GM21576 (cell line): Measurements from ENCODE around the gene UBXN7.
"Not testable (repeated sequence)": the region's sequence is repeated elsewhere in the genome, so short reads cannot be mapped to it uniquely, and the experiment has no call there.

ENCODE experiments used
- ATAC-seq: cut with Tn5 transposase; IDR thresholded peaks from one replicate; pipeline ENCODE4 v1.9.1; 2021; ENCODE audit warnings: mild to moderate bottlenecking, moderate library complexity; ENCODE audit not compliant: unreplicated experiment

The UBXN7 gene

GRCh38 chr3:196419386-196419785, 12.8 kb downstream of the UBXN7 start:
- no peak for ATAC-seq

DNA sequence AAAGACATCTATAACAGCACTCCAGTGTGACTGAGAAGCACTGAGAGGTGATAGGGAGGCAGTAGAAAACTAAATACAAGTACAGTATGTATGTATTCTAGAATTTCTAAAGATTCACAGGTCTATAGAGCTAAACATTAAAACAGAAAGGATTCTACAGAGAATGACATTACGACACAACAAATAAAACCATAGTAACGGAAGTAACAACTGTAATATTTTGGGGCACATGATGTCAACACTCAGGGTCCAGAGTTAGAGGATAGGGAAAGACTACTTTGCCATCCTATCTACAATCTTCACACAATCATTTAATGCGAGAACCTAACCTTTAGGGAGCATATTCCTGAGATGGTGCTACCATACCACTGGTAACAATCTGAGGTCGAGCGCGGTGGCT, 13.6 kb downstream of the UBXN7 start:
- no peak for ATAC-seq

DNA sequence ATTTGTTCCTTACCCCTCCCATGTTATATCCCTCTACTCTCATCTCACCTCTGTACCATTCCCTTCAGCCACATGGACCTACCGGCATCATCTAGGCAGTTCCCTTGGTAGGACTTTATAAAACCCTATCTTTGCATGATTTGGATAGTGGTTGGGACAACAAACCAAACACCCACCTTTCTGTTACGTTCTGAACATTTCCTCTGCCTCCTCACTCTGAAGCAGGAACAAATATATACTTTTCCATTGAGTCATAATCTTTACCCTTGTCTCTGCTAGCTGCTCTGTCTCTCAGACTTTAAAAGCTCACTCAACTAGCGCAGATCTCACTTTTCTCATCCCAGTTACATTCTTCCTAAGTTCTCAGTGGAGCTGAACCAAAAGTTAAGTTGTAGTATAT, 17.8 kb downstream of the UBXN7 start:
- ATAC-seq: no peak

DNA sequence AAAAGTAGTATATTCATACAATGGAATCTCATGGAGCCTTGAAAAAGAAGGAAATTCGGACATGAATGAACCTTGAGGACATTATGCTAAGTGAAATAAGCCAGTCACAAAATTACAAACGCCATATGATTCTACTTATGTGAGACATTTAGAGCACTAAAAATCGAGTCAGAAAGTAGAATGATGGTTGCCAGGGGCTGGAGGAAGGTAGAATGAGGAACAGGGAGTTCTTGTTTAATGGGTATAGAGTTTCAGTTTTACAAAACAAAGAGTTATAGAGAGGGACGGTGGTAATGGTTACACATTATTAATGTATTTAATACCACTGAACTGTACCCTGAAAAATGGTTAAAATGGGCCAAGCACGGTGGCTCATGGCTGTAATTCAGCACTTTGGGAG, 19.5 kb downstream of the UBXN7 start:
- peak; percentile 76 for ATAC-seq

- ATAC-seq: no peak
Observed at GRCh38 chr3:196409409-196409808, 22.8 kb downstream of the UBXN7 start.

DNA sequence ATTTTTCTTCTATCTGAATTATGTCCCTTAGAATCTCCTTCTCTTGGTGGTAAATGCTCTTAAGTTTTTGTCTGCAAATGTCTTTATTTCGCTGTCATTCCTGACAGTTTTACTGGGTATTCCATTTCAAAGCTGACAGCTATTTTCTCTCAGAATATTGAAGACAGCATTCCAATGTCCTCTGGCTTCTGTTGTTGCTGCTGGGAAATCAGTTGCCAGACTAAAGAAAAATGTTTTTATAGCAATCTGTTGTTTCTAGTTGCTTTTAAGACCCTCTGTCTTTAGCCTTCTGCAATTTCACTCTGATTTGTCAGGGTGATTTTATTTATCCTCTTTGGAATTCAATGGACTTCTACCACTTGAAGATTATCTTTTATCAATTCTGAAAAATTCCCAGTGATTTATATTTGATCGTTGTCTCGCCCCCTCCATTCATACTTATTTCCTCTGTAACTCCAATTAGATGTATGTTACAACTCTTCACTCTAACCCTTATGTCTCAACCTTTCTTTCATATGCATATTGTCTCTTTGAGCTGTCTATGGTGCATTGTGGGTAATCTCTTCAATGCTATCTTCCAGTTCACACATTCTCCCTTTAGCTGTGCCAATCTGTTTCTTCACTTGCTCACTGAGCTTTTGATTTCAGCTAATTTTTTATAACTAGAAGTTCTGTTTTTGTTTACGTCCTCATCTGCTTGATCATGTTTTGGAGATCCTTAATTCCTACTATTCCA, 23.5 kb downstream of the UBXN7 start:
- ATAC-seq: no peak

- no peak for ATAC-seq
Observed at GRCh38 chr3:196406811-196407470, 25.3 kb downstream of the UBXN7 start.

DNA sequence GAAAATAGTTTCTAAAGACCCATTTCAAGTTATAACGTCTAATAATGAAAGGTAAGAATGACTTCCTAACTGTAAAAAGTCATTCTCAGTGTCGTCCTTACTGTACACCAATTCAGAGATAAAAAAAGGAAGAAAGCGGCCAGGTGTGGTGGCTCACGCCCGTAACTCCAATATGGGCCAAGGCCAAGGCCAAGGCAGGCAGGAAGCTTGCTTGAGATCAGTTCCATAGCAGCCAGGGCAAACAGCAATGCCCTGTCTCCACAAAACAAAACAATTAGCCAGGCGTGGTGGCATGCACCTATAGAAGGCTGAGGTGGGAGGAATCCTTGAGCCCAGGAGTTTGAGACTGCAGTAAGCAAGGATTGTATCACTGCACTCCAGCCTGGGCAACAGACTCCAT, 31.9 kb downstream of the UBXN7 start:
- no peak for ATAC-seq

DNA sequence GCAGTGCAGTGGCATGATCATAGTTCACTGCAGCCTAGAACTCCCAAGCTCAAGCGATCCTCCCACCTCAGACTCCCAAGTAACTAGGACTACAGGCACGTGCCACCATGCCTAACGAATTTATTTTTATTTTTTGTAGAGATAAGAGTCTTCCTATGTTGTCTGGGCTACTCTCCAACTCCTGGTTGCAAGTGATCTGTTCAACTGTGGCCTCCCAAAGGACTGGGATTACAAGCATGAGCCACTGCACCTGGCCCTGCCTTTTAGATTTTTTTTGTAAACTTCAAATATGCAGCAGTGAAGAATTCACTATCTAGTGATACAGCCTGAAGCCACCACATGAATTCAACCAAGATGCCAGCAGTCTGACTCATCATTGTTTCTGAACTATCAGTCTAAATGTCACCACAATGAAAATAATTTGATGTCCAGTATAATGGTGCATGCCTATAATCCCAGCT, 32.7 kb downstream of the UBXN7 start:
- no peak for ATAC-seq

- no peak for ATAC-seq
Observed at GRCh38 chr3:196398782-196399181, 33.4 kb downstream of the UBXN7 start.

- no peak for ATAC-seq
Observed at GRCh38 chr3:196397941-196398340, 34.3 kb downstream of the UBXN7 start.

- no peak for ATAC-seq
Observed at GRCh38 chr3:196390116-196390515, 42.1 kb downstream of the UBXN7 start.

DNA sequence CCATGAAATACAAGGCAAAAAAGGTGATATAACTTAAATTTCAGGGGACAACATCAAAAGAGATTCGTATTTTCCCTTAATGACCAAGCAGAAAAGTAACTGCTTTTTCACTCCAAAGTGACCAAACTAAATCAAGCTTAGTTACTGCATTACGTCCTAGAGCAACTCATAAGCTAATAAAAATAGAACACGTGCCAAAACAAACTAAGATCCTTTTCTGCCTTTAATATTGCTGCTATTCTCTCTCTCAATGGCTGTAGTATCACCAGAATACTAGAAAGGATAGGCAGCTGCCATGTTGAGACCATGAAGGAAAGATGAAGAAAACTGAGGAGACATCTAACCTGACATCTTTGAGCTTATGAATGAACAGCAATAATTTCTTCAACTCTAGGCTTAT, 43.3 kb downstream of the UBXN7 start:
- ATAC-seq: no peak

DNA sequence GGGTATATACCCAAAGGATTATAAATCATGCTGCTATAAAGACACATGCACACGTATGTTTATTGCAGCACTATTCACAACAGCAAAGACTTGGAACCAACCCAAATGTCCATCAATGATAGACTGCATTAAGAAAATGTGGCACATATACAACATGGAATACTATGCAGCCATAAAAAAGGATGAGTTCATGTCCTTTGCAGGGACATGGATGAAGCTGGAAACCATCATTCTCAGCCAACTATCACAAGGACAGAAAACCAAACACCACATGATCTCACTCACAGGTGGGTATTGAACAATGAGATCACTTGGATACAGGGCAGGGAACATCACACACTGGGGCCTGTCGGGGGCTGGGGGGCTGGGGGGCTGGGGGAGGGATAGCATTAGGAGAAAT, 44.3 kb downstream of the UBXN7 start:
- ATAC-seq: not testable (repeated sequence)

DNA sequence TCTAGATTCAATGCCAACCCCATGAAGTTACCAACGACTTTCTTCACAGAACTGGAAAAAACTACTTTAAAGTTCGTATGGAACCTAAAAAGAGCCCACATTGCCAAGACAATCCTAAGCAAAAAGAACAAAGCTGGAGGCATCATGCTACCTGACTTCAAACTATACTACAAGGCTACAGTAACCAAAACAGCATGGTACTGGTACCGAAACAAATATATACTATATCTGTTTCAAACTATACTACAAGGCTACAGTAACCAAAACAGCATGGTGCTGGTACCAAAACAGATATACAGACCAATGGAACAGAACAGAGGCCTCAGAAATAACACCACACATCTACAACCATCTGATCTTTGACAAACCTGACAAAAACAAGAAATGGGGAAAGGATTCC, 45.4 kb downstream of the UBXN7 start:
- not testable (repeated sequence) for ATAC-seq

GRCh38 chr3:196386034-196386433, 46.2 kb downstream of the UBXN7 start:
- not testable (repeated sequence) for ATAC-seq

GRCh38 chr3:196385446-196385845, 46.8 kb downstream of the UBXN7 start:
- not testable (repeated sequence) for ATAC-seq

- no peak for ATAC-seq
Observed at GRCh38 chr3:196378146-196378841, 53.9 kb downstream of the UBXN7 start.

DNA sequence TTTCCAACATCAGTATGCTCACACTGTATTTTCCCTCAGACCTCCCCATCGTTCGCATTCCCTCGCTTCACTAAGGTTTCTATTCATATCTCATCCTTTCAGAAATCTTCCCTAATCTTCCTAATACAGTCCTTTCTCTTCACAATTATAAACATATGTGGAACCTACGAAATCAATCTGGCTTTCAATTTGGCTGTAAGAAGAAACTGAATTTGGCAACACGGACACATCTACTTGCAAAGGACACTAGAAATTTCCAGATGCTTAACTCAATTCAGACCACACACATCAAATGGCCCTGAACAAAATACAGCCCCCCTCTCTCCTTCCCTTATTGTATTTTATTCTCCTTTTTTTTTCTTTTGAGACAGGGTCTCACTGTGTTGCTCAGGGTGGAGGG, 54.9 kb downstream of the UBXN7 start:
- no peak for ATAC-seq

DNA sequence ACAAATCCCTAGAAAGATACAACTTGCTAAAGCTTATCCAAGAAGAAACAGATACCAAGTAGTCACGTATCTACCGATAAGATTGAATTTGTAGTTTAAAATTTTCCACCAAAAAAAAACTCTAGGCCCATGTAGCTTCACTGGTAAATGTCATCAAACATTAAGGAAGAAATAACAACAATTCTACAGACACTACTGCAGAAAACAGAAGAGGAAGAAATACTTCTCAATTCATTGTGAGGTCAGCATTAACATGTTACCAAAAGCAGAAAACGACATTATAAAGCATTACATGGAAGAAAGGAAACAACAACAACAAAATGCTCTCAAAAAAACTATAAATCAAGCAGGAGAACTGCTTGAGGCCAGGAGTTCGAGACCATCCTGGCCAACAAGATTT, 66.5 kb downstream of the UBXN7 start:
- ATAC-seq: no peak

DNA sequence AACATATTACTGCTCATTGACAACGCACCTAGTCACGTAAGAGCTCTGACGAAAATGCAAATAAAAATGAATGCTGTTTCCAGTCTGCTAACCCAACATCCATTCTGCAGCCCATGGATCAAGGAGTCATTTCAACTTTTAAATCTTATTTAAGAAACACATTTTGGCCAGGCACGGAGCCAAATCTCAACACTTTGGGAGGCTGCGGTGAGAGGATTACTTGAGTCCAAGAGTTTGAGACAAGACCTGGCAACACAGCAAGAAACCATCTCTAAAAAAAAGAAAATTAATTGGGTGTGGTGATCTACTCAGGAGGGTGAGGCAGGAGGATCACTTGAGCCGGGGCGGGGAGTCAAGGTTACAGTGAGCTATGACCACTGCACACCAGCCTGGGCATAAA, 71.6 kb downstream of the UBXN7 start:
- no peak for ATAC-seq

DNA sequence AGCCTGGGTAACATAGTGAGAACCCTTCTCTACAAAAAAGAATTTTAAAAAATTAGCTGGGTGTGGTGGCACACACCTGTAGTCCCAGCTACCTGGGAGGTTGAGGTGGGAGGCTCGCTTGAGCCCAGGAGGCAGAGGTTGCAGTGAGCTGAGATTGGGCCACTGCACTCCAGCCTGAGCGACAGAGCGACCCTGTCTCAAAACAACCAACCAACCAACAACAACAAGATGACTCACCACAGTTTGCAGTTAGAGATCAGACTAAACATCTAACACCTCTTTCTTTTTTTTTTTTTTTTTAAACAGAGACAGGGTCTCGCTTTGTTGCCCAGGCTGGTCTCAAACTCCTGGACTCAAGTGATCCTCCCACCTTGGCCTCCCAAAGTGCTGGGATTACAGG, 73.7 kb downstream of the UBXN7 start:
- not testable (repeated sequence) for ATAC-seq
